Hair follicular keratinocyte (primary cell): ENCODE results near the gene ZSCAN2. TPM values are rescaled to one million over a fixed set of nuclear protein-coding genes. Genes with fewer than 3 reads are reported as not detected.

Experiments
- total RNA-seq: library from RNA; depleted of rRNA; stranded (reverse); fragments of >200 nt; gene quantifications from 2 replicates; pipeline ENCODE4 v1.2.3, GENCODE V29; 2015

Gene ZSCAN2
- total RNA-seq, result 2.5 and 3.7 TPM in 2 replicates

DNA sequence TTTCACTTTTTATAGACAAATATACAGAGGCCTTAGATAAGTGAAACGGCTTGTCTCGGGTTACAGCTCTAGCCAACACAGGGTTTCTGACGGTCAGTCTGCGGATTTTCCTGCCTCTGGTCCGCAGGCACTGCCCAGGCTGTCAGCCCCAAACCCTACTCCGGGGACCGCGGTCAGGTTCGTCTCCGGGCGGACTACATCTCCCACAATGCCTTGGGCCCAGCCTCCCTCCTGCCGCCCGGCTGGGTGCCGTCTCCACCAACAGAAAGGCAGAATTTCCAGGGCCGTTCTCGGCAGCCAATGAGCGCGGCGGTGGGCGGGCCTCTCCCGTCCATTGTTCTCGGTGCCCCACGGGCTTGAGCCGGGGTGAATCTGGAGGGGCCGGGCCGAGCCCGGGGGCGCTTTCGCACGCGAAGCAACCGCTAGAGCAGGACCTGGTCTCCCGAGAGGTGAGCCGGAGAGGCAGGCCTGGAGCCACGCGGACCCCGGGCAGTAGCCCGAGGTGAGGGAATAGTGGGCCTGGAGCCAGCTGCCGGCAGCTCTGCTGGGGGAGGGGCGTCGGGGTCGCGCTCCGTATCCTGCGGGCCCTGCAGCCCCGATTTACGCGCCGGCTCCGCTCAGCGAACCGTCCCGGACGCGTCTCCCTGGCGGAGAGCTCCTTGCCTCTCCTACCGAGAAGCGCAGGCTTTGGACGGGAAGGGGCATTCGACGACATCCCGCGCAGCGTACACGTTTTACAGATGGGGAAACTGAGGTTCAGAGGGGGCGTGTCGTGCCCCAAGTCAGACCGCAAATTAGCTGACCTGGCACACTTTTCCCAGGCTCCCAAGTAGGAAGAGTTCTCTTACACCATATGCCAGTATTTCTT lies at the start of gene ZSCAN2:
ZSCAN2 (plus strand) TSS at position 323 of the 868 bp plus-strand sequence. CDS start 2,919 bp downstream, outside the sequence.

DNA sequence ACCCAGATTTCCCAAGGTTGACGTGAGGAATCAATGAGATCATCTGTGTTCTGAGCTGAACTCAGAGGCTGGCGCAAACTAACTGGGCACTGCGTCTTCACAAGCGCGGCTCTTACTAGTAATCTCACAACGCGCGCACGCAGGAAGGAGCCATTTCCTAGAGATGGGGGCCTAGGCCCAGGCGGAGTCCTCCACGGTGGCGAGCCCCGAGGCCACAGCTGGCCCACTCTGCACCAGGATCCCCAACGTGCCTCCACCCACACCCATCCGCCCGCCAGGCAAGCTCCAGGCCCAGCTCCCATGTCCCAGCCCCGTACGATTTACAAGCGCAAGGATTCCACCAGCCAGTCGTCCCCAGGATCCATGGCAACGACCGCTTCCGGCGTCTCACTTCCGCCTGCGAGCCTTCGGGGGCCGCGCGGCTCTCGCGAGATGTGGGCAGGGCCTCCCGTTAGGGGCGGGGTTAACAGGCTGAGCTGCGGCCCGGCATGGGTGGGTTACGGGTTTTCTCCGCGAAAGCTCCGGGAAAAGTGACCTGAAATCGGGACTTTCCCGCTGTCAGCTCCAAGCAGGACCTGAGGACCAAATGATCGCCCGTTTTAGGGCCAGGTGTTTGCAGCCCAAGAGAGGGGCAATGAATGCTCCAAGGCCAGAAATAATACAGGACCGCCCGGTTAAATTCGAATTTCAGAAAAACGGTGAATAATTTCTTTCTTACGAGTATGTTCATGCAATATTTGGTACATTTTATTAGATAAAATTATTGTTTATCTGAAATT lies 53.3 kb downstream of the ZSCAN2 start, which contains the start of gene WDR73:
WDR73 (minus strand) TSS at position 374 of the 779 bp plus-strand sequence; CDS start at position 365, 9 bp downstream.

DNA sequence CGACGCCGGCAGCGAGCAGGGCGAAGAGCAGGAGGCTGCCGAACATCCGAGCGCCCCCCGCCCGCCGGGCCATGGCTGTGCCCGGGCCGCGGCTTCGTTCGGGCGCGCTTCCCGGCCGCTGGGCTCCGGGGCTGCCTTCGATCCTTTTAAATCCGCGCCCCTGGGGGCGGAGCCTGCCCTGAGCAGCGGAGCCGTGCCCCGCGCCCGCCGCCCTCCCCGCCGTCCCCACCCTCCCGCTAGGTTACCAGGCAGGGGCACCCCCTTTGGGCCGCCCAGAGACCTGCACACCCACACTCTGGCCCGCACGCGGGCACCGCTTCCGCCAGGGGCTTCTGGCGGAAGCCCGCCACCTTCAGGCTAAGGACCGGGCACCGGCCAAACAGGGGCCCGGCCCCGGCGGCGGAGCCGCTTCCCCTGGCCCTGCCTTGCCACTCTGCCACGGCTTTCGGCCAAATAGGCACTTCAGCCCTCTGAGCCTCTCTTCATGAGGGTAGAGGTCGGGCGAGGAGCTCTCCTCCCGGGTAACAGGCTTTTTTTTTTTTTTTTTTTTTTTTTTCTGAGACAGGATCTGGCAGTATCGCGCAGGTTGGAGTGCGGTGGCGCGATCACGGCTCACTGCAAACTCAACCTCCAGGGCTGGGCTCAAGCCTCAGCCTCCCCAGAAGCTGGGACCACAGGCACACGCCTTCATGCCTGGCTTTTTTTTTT lies 57.4 kb downstream of the ZSCAN2 start, which contains the start of gene NMB:
NMB (minus strand) TSS at position 120 of the 708 bp plus-strand sequence; CDS start at position 73, 47 bp downstream.

Other genes starting within 250 kb of the ZSCAN2 start
- 12.9 and 15.9 TPM in 2 replicates for gene WDR73, start 53.3 kb downstream of the ZSCAN2 start, total RNA-seq
- gene NMB, start 57.2 kb downstream of the ZSCAN2 start, total RNA-seq, result 9.1 and 10.2 TPM in 2 replicates
- gene SEC11A, start 115.1 kb downstream of the ZSCAN2 start, total RNA-seq, result 138 and 159 TPM in 2 replicates
- gene ZNF592, start 147.6 kb downstream of the ZSCAN2 start, total RNA-seq, result 5.0 and 7.5 TPM in 2 replicates
- 0.08 TPM in 1 of 2 replicates, not detected in the other for gene ALPK3, start 216.3 kb downstream of the ZSCAN2 start, total RNA-seq